ENCODE results near the gene KIF6.

DNA sequence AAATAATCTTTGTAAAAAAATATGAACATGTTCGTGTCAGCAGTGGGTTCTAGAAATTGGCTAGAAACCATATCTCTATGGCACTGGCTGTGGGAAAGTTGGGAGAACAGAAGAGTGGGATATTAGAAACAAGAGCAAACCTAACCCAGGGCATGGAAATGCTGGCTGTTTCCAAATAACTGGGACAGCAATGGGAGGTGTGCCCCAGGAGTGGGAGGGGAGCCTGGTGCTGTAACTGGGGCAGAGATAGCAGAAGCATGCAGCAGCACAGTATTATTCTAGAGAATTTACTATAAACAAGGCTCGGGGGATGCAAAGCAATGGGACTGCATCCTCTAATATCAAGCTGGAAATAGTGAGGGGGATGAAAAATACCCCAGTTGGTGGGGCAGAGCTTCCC is 175.0 kb downstream of the KIF6 start:
- TF ChIP-seq, protein P1, sequence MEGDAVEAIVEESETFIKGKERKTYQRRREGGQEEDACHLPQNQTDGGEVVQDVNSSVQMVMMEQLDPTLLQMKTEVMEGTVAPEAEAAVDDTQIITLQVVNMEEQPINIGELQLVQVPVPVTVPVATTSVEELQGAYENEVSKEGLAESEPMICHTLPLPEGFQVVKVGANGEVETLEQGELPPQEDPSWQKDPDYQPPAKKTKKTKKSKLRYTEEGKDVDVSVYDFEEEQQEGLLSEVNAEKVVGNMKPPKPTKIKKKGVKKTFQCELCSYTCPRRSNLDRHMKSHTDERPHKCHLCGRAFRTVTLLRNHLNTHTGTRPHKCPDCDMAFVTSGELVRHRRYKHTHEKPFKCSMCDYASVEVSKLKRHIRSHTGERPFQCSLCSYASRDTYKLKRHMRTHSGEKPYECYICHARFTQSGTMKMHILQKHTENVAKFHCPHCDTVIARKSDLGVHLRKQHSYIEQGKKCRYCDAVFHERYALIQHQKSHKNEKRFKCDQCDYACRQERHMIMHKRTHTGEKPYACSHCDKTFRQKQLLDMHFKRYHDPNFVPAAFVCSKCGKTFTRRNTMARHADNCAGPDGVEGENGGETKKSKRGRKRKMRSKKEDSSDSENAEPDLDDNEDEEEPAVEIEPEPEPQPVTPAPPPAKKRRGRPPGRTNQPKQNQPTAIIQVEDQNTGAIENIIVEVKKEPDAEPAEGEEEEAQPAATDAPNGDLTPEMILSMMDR (IDR thresholded peaks at IDR 0.05) = no peak
- no peak for TF ChIP-seq POLR2A (IDR thresholded peaks at IDR 0.05)

All from uterus (tissue), 2 donors.